ENCODE measurements around the gene GSTM4.
"Not testable (repeated sequence)": the region's sequence is repeated elsewhere in the genome, so short reads cannot be mapped to it uniquely, and the experiment has no call there.

Gene GSTM4

GRCh38 chr1:109667452-109668122 lies 11.7 kb downstream of the GSTM4 start, which contains the start of gene GSTM2:
Gene GSTM2, plus strand, starts transcription at chr1:109668057. Its CDS starts 59 bp downstream, at chr1:109668116.
- peak; percentile 29 to 34 for DNase-seq (ENCODE audit: low read depth in 2 of 2)

GRCh38 chr1:109668123-109668775 lies 12.3 kb downstream of the GSTM4 start:
- no peak for DNase-seq (ENCODE audit: low read depth in 2 of 2)

- no peak for DNase-seq (ENCODE audit: low read depth in 2 of 2)
These were observed 13.5 kb downstream of the GSTM4 start for GRCh38 chr1:109669246-109669948.

GRCh38 chr1:109669949-109670302 lies 14.0 kb downstream of the GSTM4 start:
- not testable (repeated sequence) for DNase-seq (ENCODE audit: low read depth in 2 of 2)

GRCh38 chr1:109671067-109671466 lies 15.2 kb downstream of the GSTM4 start:
- no peak for DNase-seq (ENCODE audit: low read depth in 2 of 2)

- not testable (repeated sequence) for DNase-seq (ENCODE audit: low read depth in 2 of 2)
These were observed 18.0 kb downstream of the GSTM4 start for GRCh38 chr1:109673861-109674260.

- not testable (repeated sequence) for DNase-seq (ENCODE audit: low read depth in 2 of 2)
These were observed 20.9 kb downstream of the GSTM4 start for GRCh38 chr1:109676683-109677381.

GRCh38 chr1:109677459-109677858 lies 21.6 kb downstream of the GSTM4 start:
- DNase-seq (ENCODE audit: low read depth in 2 of 2), result no peak

GRCh38 chr1:109678637-109679036 lies 22.7 kb downstream of the GSTM4 start:
- not testable (repeated sequence) for DNase-seq (ENCODE audit: low read depth in 2 of 2)

- DNase-seq (ENCODE audit: low read depth in 2 of 2), result not testable (repeated sequence)
These were observed 28.9 kb downstream of the GSTM4 start for GRCh38 chr1:109684777-109685176.

GRCh38 chr1:109685399-109685798 lies 29.5 kb downstream of the GSTM4 start:
- DNase-seq (ENCODE audit: low read depth in 2 of 2), result not testable (repeated sequence)

GRCh38 chr1:109685890-109686289 lies 30.0 kb downstream of the GSTM4 start:
- DNase-seq (ENCODE audit: low read depth in 2 of 2), result not testable (repeated sequence)

GRCh38 chr1:109687109-109687508 lies 31.2 kb downstream of the GSTM4 start:
- DNase-seq (ENCODE audit: low read depth in 2 of 2), result not testable (repeated sequence)

GRCh38 chr1:109687641-109688499 lies 32.0 kb downstream of the GSTM4 start, which contains the start of gene GSTM1:
Gene GSTM1, plus strand, starts transcription at chr1:109687817. Its CDS starts 57 bp downstream, at chr1:109687874.
- DNase-seq (ENCODE audit: low read depth in 2 of 2), result peak in 1 of 2 donors; percentile 63

- no peak for DNase-seq (ENCODE audit: low read depth in 2 of 2)
These were observed 34.0 kb downstream of the GSTM4 start for GRCh38 chr1:109689844-109690405.

GRCh38 chr1:109691759-109692158 lies 35.9 kb downstream of the GSTM4 start:
- no peak for DNase-seq (ENCODE audit: low read depth in 2 of 2)

GRCh38 chr1:109694400-109694799 lies 38.5 kb downstream of the GSTM4 start:
- DNase-seq (ENCODE audit: low read depth in 2 of 2), result not testable (repeated sequence)

GRCh38 chr1:109695138-109695537 lies 39.2 kb downstream of the GSTM4 start:
- not testable (repeated sequence) for DNase-seq (ENCODE audit: low read depth in 2 of 2)

GRCh38 chr1:109697066-109697465 lies 41.2 kb downstream of the GSTM4 start:
- no peak for DNase-seq (ENCODE audit: low read depth in 2 of 2)

- not testable (repeated sequence) for DNase-seq (ENCODE audit: low read depth in 2 of 2)
These were observed 42.0 kb downstream of the GSTM4 start for GRCh38 chr1:109697861-109698260.

GRCh38 chr1:109702940-109703339 lies 47.0 kb downstream of the GSTM4 start:
- not testable (repeated sequence) for DNase-seq (ENCODE audit: low read depth in 2 of 2)

Measured in activated CD8-positive, alpha-beta memory T cell treated with anti-CD3 and anti-CD28 coated beads for 4 hours (primary cell).